Fibroblast of lung (primary cell): ENCODE results near the gene PTPRO.

Source experiments
- EZH2 ChIP-seq: IDR thresholded peaks from 2 replicates; pipeline ENCODE4 v1.5.1; 2012; ENCODE audit warnings: low read length, control low read depth, mild to moderate bottlenecking; ENCODE audit errors: missing control alignments
- TF ChIP-seq, protein P1 (sequence below), 2 donors: IDR thresholded peaks in 1 of 2; conservative IDR thresholded peaks in 1 of 2; 1 replicate in 1 of 2; 2 replicates in 1 of 2; pipeline ENCODE4 v1.5.1; 2011 to 2012; ENCODE audit warnings: low read length in 2 of 2, control low read depth in 1 of 2, inconsistent platforms in 1 of 2, low read depth in 1 of 2, mild to moderate bottlenecking in 1 of 2

DNA sequence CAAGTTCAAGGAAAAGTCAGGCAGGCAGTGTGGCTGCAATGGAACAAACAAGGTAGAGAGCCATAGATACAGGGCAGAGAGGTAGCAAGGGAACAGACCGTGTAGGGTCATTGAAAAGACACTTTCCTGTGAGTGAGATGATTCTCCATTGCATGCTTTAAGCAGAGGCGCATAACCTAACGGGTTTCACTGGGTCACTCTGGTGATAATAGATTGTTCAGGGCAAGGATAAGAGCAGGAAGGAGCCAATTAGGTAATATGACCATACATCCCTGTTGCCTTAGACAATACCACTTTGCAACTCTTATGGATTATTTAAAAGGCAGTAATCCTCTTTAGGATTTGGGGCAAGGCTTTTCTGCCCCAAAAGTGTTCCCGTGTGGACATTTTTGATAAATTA, 214.1 kb downstream of the PTPRO start:
- TF ChIP-seq, protein P1, sequence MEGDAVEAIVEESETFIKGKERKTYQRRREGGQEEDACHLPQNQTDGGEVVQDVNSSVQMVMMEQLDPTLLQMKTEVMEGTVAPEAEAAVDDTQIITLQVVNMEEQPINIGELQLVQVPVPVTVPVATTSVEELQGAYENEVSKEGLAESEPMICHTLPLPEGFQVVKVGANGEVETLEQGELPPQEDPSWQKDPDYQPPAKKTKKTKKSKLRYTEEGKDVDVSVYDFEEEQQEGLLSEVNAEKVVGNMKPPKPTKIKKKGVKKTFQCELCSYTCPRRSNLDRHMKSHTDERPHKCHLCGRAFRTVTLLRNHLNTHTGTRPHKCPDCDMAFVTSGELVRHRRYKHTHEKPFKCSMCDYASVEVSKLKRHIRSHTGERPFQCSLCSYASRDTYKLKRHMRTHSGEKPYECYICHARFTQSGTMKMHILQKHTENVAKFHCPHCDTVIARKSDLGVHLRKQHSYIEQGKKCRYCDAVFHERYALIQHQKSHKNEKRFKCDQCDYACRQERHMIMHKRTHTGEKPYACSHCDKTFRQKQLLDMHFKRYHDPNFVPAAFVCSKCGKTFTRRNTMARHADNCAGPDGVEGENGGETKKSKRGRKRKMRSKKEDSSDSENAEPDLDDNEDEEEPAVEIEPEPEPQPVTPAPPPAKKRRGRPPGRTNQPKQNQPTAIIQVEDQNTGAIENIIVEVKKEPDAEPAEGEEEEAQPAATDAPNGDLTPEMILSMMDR (conservative IDR thresholded peaks at IDR 0.05 in 1 of 2, IDR thresholded peaks at IDR 0.05 in 1 of 2; ENCODE audit: low read depth in 1 of 2, low read length in 2 of 2): no peak
- TF ChIP-seq EZH2: no peak
